GM12864 (cell line): Measurements from ENCODE around the gene RAB40B.

Source experiments
- DNase-seq: peaks from one replicate; pipeline ENCODE4 v3.0.0-alpha.2; 2011; ENCODE audit warnings: low read depth
- H3K4me3 ChIP-seq: 2 replicates; pipeline ENCODE4 v1.5.1; 2011; ENCODE audit warnings: mild to moderate bottlenecking, low read depth, low read length, control low read depth
- CTCF ChIP-seq: IDR thresholded peaks from 2 replicates; pipeline ENCODE4 v1.5.1; 2011; ENCODE audit warnings: low read depth, mild to moderate bottlenecking, moderate library complexity, low read length, control low read depth, inconsistent platforms; ENCODE audit errors: missing control alignments

RAB40B gene

GRCh38 chr17:82664701-82665182, 33.8 kb downstream of the RAB40B start:
- no peak for DNase-seq
- no peak for TF ChIP-seq CTCF

GRCh38 chr17:82664276-82664575, 34.3 kb downstream of the RAB40B start:
- DNase-seq: no peak
- H3K4me3 ChIP-seq: no peak overlapping the region
- TF ChIP-seq CTCF: no peak

More at GRCh38 chr17:82664701-82665182, 33.8 kb downstream of the RAB40B start:
- no peak overlapping the region for H3K4me3 ChIP-seq

GRCh38 chr17:82663381-82664275, 34.9 kb downstream of the RAB40B start:
- H3K4me3 ChIP-seq: no peak overlapping the region
- no peak for DNase-seq
- no peak for TF ChIP-seq CTCF

- no peak for DNase-seq
- no peak overlapping the region for H3K4me3 ChIP-seq
- TF ChIP-seq CTCF: no peak
Measured at GRCh38 chr17:82662711-82663261, 35.7 kb downstream of the RAB40B start.

- TF ChIP-seq CTCF: no peak
- H3K4me3 ChIP-seq: no peak overlapping the region
- no peak for DNase-seq
Measured at GRCh38 chr17:82661717-82662683, 36.5 kb downstream of the RAB40B start.

- no peak for DNase-seq
- no peak for TF ChIP-seq CTCF
- H3K4me3 ChIP-seq: no peak overlapping the region
Measured at GRCh38 chr17:82659886-82660285, 38.6 kb downstream of the RAB40B start.
